Activated CD4-positive, alpha-beta T cell treated with anti-CD3 and anti-CD28 coated beads for 4 hours (primary cell): ENCODE data around the gene PEAK3.

Experiments used
- DNase-seq, 2 donors: peaks; one replicate each; pipeline ENCODE4 v3.0.0-alpha.2; 2020

Gene PEAK3, protein sequence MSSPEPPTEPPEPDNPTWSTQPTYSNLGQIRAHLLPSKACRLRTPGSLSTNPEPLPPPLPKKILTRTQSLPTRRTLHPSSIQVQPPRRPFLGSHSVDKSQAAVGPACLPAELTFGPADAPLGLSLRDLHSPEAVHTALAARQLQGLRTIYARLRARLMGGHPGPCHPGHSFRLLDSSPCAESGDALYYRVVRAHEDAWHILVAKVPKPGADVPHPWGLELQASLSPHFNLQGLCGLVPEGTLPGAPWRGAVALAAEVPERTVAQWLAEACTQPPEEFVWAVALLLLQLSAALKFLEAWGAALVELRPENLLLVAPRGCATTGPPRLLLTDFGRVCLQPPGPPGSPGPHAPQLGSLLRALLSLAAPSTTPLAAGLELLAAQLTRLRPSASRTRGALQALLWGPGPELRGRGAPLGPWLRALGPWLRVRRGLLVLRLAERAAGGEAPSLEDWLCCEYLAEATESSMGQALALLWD

DNA sequence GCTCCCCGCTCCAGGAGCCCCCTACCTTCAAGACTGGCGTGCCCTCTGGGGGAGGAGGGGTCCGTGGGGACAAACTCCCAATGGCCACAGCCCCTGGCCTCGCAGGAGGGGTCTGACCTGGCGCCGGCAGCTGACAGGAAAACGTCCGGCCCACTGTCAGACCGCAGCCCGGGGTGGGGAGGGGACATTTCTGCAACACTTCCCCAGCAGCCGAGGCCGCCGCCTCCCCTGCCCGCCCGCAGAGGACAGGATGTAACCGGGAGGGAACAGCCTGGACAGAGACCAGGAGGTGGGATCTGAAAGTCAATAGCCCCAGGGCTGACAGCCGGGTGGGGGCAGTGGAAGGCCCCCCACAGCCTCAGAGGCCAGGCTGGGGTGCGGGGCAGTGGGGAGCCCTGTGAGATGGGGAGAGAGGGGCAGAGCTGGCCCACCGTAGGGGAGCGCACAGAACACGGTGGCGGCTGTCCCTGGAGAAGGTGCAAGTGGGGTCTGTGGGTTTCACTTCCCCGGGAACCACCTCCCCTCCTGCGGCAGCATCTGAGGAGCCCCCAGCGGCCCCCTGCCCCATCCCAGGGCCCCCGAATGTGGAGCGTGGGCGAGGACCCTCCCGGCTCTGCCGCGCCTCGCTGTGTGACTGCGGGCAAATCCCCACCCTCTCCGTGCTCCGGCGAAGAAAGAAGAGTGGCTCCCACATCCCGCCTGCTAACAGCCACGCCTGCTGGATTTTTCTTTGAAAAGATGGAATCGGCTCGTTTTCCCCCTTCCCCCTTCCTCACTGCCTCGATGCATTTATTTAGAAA lies at the start of gene PEAK3:
TSS of gene PEAK3 (minus strand) at position 114 of the 800 bp plus-strand sequence. CDS start 1,244 bp downstream, outside the sequence.
- no peak for DNase-seq

DNA sequence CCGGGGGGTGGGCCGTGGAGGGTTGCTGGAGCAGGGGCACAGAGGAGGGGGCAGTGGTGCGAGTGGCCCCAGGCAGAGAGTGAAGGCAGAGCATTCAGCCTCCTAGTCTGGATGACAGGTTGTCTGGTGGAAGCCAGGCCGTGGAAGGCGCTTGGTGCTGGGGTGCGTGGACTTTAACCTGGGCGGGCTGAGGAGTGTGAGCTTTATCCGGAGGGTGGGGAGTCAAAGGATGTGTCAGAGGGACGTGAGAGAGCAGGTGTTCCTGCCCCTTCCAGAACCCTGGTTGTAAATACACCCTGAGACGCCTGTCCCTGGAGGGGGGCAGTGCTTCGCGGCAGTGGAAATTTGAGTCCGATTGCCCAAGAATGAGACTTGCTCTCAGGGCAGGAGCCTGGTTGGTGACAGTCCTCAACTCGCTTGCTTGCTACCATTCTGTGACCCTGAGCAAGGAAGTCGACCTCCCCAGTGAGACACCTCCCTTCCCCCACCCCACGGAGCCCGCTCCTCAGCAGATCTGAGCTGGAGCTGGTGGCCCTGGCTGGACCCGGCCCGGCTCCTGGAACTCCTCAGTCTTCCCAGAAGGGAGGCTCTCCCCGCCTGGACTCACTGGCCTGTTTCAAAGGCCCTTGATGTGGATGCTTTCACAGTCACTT lies 48.8 kb upstream of the PEAK3 start:
- DNase-seq, result no peak

DNA sequence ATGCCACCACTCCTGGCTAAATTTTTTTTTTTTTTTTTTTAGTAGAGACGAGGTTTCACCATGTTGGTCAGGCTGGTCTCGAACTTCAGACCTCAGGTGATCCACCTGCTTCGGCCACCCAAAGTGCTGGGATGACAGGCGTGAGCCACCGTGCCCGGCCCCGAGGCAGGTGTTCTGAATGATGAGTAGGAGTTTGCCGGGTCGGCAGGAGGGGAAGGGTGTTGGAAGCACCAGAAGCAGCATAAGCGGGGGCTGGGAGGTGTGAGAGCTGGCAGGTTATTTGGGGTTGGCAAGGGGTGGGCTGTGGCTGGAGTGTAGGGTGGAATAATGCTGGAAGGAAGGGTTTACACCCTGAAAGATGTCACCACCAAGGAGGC lies 48.3 kb upstream of the PEAK3 start:
- no peak for DNase-seq

DNA sequence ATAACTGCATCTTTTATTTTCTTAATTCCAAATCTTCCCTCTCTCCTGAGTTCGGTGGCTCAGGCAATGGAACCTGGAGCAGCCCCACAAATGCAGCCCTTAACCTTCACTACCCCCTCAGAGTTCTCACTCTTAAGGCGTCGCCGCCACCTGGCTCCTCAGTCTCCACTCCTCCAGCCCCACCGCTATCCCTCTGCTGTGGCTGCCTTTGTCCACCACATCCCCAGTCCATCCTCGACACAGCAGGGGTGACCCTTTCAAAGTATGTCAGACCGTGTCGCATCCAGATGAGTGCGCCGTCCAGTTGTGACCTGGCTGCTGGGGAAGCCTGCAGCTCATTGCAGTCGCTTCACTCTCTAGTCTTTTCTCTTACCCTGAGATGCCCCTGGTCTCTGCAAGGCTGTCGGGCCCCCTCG lies 47.5 kb upstream of the PEAK3 start:
- no peak for DNase-seq

DNA sequence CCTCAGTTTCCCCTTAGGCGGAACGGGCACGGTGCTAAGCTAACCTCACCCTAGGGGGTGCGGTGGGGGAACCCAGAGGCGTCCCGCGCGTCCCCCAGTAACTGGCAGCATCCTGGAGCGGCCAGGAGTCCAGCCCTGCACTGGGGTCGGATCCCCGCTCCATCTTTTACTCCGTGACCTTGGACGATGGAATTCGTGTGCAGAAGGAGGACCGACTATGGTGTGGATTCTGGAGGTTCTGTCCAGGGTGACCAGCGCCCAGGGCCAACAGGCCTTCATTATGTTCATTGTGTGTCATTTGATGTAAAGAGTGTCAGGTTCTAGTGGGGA lies 47.1 kb upstream of the PEAK3 start:
- DNase-seq, result no peak

DNA sequence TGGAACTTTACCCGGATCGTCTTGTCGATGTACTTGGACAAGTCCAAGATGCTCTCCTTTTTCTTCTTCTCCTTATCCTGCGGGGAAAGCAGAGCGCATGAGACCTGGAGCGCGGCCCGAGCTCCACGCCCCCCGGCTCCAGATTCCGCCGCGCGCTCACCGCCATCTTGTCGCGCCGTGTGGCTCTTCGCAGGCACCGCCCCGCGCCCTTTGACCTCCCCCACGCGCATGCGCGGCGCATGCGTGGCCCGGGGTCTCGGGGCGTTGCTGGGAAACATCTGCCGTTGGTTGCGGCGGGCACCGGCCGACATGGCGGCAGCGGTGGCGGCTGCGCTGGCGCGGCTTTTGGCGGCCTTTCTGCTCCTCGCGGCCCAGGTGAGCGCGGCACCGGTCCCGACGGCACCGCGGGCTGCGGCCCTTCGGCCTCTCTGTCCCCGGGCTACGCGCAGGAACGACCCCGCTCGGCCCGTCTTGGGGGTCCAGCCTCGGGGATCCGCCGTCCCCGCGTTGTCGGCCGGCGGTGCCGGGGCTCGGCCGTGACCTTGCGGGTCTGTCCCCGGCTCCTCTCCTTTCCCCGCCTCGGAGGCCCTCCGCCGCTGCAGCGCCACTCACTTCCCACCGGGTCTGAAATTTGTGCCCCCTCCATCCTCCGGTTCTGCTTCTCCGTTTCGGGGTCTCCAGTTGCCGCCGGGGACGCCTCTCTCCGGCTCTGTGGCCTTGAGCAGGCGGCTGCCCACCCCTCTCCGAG lies 46.6 kb upstream of the PEAK3 start, which contains the start of the genes LSM7 and SPPL2B:
TSS of gene LSM7 (minus strand) at position 186 of the 748 bp plus-strand sequence. CDS start at position 166, 20 bp downstream.
TSS of gene SPPL2B (plus strand) at position 284 of the 748 bp plus-strand sequence. CDS start at position 310, 26 bp downstream.
- peak; percentile 87 to 89 for DNase-seq

DNA sequence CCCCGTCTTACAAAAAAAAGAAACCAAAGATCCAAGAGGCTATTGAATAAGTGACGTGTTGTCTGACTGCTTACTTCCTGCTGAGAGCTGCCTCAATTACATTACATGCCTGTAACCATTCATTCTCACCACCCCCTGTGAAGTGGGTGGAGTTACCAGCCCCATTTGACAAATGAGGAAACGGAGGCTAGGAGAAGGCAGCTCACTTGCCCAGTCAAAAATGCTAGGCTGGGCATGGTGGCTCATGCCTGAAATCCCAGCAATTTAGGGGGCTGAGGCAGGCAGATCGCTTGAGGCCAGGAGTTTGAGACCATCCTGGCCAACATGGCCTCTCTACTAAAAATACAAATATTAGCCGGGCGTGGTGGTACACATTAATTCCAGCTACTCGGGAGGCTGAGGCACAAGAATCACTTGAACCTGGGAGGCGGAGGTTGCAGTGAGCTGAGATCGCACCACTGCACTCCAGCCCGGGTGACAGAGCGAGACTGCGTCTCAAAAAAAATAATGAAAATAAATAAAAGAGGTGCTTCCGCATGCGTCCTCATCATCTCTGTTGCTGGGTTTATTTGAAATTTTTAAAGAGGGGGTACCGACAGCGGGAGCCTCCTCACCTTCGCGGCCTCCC lies 45.9 kb upstream of the PEAK3 start:
- DNase-seq, result peak; percentile 53 to 60

DNA sequence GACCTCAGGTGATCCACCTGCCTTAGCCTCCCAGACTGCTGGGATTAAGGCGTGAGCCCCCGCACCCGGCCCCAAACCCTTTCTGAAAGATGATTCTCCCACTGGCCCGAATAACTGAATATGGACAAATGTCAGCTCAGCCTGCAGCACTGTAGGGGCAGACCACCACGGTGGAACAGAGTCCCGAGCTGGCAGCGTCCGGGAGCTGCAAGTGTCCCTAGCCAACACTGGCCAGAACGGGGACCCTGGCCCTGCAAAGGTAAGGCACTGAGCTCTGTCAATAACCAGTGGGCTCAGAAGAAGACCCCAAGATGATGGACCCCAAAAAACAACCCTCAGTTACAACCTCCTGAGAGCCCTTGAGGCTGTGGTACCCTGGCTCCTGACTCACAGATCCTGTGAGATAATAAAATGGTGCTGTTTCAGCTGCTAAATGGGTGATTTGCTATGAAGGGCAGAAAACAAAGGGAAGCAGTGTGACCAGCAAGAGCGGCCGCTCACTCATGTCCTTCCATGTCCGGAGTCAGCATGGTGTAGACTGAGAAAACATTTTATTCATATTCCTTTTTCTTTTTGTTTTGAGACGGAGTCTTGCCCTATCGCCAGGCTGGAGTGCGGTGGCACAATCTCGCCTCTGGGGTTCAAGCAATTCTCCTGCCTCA lies 44.9 kb upstream of the PEAK3 start:
- DNase-seq, result no peak

DNA sequence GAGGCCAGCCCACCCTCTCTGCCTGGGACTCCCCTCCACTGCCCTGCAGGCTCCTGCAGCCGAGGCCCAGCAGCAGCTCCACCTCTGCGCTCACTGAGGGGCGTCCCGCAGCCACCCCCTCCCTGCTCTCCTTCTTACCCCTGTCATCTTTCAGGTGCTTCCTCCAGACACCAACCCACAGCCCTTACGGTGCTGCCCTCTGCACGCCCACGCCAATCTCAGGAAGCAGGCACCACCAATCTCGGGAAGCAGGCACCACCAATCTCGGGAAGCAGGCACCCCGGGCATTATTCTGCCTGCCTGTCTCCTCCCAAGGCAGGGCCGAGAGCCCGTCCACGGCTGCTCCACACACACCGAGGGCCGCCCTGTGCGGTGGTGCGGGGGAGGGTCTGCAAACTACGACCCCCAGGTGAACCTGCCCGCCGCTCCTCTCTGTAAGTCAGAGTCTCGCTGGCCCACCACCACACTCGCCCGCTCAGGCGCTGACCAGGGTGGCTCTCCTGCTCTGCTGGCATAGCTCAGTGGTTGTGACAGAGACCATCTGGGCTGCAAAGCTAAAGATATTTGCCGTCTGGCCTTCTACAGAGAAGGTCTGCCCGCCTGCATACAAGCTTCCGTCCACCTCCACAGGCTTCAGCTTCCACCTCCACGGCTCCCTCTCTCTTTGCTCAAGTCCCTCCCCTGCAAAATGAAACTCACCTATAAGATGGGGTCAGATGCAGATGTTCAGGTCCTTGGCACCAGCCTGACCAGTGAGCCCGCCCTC lies 43.5 kb upstream of the PEAK3 start:
- DNase-seq, result no peak

DNA sequence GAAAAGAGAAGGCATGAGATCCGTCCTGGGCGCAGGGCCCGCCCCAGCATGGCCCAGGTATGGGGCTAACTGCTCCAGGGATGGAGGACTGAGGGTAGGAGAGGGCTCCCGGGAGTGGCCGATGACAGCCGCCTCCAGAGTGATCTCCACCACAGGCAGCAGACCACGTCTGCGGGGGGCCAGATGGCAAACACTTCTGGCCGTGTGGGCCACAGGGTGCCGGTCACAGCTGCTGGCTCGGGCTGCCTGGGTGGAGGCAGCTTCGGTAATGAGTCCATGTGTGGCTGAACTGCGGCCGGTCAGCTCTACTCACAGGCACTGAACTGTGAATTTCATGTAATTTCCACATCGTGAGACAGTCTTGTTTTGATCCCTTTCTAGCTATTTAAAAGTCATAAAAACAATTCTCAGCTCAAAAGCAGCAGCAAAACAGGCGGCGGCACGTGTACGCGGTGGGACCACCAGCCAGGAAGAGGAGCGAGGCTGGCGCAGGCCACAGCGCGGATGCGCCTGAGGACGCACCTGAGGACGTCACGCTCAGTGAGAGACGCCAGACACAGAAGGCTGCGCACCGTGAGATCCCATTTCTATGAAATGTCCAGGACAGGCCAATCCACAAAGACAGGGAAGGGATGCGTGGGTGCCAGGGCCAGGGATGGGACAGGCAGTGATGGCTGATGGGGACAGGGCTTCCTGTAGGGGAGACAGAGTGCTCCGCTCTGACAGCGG lies 42.4 kb upstream of the PEAK3 start:
- DNase-seq, result no peak

DNA sequence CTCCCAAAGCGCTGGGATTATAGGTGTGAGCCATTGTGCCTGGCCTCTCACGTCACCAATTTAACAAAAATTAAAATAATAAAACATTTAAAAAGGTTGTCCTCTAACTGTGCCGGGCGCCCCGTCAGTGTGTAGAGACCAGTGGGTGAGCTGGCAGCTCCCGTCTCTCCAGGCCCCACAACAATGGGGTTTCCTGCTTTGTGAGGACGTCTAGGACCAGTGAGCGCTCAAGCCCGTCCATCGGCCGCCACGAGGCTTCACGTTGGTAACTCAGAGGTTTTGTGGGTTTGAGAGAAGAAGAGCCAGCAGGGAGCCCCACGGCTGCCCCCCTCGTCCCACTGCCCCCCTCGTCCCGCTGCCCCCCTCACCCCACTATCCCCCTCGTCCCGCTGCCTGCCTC lies 41.7 kb upstream of the PEAK3 start:
- DNase-seq, result no peak

DNA sequence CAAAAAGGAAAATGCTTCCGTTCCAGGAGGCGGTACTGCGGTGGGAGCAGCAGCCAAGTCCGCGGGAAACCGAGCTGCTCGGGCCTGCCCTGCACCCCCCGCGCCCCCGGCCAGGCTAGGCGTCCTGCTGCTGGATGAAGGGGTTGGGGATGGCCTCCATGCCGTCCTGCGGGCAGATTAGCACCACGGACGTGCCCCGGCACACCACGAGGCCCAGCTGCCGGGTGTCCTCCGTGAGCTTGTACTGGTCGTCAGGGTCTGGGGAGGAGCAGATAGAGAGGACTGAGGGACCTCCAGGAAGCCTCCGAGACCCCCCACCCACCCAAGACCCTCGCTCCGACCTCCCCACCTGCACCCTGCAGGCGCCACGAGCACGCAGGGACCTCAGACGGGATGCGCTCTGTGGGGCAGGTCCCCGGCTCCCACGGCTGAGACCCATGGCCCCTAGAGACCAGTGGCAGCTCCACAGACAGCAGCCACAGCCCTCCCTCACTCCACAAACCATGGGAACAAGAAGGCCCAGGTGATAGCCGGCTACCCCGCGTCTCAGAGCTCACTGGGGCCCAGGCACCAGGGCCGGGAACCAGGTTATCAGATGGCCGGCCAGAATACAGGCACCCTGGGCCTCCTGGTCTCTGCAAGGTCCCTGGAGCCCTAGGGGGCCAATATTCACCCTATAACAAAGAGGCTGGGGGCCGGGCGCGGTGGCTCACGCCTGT lies 39.7 kb upstream of the PEAK3 start:
- DNase-seq, result no peak

DNA sequence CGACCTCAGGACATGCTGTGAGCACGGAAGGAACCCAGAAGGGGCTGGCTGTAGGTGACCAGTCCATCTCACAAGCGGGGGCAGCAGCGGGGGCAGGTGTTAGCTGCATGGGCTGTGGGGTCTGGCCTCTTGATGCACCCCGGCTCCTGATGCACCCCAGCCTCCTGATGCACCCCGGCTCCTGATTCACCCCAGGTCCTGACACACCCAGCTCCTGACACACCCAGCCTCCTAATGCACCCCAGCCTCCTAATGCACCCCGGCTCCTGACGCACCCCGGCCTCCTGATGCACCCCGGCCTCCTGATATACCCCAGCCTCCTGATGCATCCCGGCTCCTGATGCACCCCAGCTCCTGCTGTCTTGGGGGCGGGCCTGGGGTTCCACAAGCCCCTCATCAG lies 39.0 kb upstream of the PEAK3 start:
- no peak for DNase-seq

DNA sequence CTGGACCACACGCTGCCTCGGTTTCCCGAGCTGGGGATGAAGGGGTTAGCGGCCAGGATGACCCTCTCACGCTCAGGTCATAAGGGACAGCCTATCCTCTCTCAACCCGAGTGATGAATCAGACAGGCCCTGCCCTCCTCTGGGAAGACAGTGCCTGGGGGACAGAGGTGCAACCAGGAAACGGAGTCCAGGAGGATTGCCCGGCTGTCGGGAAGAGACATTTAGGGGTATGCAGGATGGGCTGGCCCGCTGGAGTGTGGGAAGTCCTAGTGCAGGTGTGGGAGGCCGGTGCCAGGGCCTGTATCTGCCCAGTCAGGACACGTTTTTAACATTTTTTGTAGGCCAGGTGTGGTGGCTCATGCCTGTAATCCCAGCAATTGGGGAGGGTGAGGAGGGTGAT lies 38.1 kb upstream of the PEAK3 start:
- no peak for DNase-seq

DNA sequence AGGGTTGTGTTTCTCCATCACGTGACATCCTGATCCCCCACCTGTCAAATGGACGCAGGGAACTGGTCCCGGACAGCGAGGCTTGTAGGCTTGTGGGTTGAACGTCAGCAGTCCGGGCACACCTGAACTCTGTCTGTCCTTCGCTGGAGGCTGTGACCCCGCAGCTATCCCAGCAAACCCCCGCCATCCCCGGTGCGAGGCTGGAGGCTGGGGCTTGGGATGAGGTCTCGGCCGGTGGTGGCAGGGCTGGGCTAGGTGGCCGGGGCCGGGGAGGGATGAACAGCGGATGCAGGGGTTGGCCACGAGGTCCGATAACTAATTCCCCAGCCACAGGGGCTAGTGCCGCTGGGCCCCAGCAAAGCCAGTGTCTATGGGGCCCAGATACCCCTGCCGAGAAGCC lies 37.6 kb upstream of the PEAK3 start:
- no peak for DNase-seq

DNA sequence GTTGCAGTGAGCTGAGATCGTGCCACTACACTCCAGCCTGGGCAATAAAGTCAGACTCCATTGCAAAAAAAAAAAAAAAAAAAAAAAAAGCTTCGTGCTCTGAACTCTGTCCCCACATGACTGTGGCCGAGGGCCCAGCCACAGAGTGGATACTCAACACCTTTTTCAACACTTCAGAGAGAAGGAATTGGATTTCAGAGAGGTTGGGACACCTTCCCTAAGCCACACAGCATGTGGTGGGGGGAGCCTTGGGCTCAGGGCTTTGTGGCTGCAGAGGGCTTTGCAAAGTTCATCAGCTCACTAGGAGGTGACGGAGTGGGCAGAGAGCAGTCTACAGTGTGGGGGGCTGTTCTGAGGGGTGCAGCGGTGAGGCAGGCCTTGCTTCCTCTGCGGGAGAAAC lies 36.9 kb upstream of the PEAK3 start:
- no peak for DNase-seq

DNA sequence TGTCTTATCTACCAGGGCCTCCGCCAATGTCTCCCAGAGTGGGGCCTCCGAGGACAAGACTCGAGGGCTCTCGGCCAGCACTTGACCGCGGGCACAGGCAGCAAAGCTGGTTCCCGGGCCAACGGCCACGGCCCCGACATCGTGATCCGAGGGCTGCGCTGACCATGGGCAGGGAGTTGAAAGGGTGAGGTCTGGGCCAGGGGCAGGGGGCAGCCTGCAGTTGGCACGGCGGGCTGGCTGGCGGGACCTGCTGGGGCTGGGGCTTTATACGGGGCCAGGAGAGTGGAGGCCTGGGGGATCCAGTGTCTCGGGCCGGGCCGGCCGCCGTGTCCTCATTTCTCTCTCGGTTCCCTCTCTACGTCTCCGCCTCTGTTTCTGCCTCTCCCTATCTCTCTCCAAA lies 35.8 kb upstream of the PEAK3 start:
- no peak for DNase-seq

DNA sequence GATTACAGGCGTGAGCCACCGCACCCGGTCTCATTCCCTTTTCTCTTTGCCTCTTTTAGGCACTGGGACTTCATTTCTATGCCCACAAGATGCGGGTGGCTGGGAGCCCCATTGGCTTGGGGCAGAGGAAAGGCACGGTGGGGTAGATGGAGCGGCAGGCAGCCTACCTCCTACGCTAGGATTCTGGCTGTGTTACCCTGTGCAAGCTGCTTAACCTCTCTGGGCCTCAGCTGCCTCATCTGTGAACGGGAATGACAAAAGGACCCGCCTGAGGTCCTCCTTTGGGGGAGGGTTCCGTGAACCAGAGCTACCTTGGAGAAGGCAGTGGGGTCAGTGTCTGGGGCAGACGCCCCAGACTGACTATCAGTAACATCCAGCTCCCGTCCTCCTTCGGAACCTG lies 35.3 kb upstream of the PEAK3 start:
- no peak for DNase-seq

DNA sequence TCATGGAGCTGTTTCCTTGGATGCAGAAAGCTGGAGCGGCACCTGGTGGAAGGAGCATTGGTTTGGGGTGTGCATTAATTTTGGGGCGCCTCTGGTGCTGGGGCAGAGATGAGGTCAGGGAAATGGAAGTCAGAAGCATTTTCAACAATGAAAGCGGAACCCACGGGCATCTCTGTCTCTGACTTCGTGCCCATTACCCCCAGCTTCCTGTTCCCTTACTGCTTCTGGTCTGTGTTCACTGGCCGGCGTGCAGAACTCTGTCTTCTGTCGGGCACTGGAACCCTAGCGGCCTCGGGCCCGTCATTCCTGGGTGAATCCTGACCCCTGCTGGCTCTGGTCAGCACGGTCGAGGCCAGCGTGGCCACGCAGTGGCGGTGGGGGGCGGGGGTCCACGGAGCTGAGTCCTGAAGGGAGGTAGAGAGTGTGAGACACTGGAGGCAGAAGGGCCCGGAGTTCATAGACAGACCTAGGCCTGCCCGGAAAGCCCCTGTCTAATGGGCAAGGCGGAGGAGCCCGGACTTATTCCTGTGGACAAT lies 33.9 kb upstream of the PEAK3 start:
- DNase-seq, result no peak
